Fibroblast of pulmonary artery (primary cell): ENCODE measurements around the gene COBLL1.

Source experiments
- DNase-seq: peaks from one replicate; pipeline ENCODE4 v3.0.0-alpha.2; 2010; ENCODE audit warnings: low read depth
- H3K4me3 ChIP-seq: replicated peaks from 2 replicates; pipeline ENCODE4 v1.5.1; 2011; ENCODE audit warnings: low read depth, mild to moderate bottlenecking, control low read depth, low read length, moderate library complexity
- CTCF ChIP-seq: IDR thresholded peaks from 2 replicates; pipeline ENCODE4 v1.5.1; 2011; ENCODE audit warnings: mild to moderate bottlenecking, control low read depth, low read length, inconsistent platforms; ENCODE audit errors: missing control alignments

Gene COBLL1

GRCh38 chr2:164859251-164859818, 17.7 kb upstream of the COBLL1 start:
- DNase-seq = no peak
- no peak for TF ChIP-seq CTCF
- H3K4me3 ChIP-seq = no peak overlapping the region

GRCh38 chr2:164852086-164852485, 10.5 kb upstream of the COBLL1 start:
- no peak for DNase-seq
- H3K4me3 ChIP-seq = no peak overlapping the region
- TF ChIP-seq CTCF = no peak

- no peak for TF ChIP-seq CTCF
- H3K4me3 ChIP-seq = no peak overlapping the region
- DNase-seq = no peak
Observed at GRCh38 chr2:164850235-164850634, 8.6 kb upstream of the COBLL1 start.

- DNase-seq = no peak
Observed at GRCh38 chr2:164849506-164849905, 7.9 kb upstream of the COBLL1 start.

GRCh38 chr2:164847981-164848741, 6.5 kb upstream of the COBLL1 start:
- DNase-seq = no peak
- no peak for TF ChIP-seq CTCF
- H3K4me3 ChIP-seq = no peak overlapping the region

More at GRCh38 chr2:164849506-164849905, 7.9 kb upstream of the COBLL1 start:
- no peak for TF ChIP-seq CTCF
- H3K4me3 ChIP-seq = no peak overlapping the region

GRCh38 chr2:164847291-164847690, 5.7 kb upstream of the COBLL1 start:
- no peak for DNase-seq
- H3K4me3 ChIP-seq = no peak overlapping the region
- TF ChIP-seq CTCF = no peak

- H3K4me3 ChIP-seq = no peak overlapping the region
- no peak for DNase-seq
- TF ChIP-seq CTCF = no peak
Observed at GRCh38 chr2:164846276-164846675, 4.7 kb upstream of the COBLL1 start.
